ENCODE data around the gene SNRPF. TPM values are rescaled to one million over a fixed set of nuclear protein-coding genes. Genes with fewer than 3 reads are reported as not detected.
"Not testable (repeated sequence)": the region's sequence is repeated elsewhere in the genome, so short reads cannot be mapped to it uniquely, and the experiment has no call there.

SNRPF gene
- 28.3 and 44.5 TPM in 2 replicates for total RNA-seq (2014; rRNA removed; shearing (Covaris generic))
- 37.2 and 48.1 TPM in 2 replicates for polyA plus RNA-seq (2015; cell fraction: cytosol; rRNA removed)
- 15.2 and 17.6 TPM in 2 replicates for polyA plus RNA-seq (2015; cell fraction: nucleus; rRNA removed)

GRCh38 chr12:95858451-95859343 lies at the start of gene SNRPF:
SNRPF (plus strand) TSS chr12:95858952; CDS start chr12:95859074, 122 bp downstream.
- DNase-seq (ENCODE audit: low read depth) = peak; percentile 95

GRCh38 chr12:95809000-95809680 lies 49.6 kb upstream of the SNRPF start:
- DNase-seq (ENCODE audit: low read depth) = no peak

- DNase-seq (ENCODE audit: low read depth) = no peak
Observed at GRCh38 chr12:95810411-95810810, 48.3 kb upstream of the SNRPF start.

- DNase-seq (ENCODE audit: low read depth) = not testable (repeated sequence)
Observed at GRCh38 chr12:95812155-95812554, 46.6 kb upstream of the SNRPF start.

GRCh38 chr12:95815632-95816212 lies 43.0 kb upstream of the SNRPF start:
- DNase-seq (ENCODE audit: low read depth) = no peak

GRCh38 chr12:95820096-95820703 lies 38.6 kb upstream of the SNRPF start:
- DNase-seq (ENCODE audit: low read depth) = peak; percentile 41

- no peak for DNase-seq (ENCODE audit: low read depth)
Observed at GRCh38 chr12:95829395-95829794, 29.4 kb upstream of the SNRPF start.

- DNase-seq (ENCODE audit: low read depth) = no peak
Observed at GRCh38 chr12:95830335-95831089, 28.2 kb upstream of the SNRPF start.

- no peak for DNase-seq (ENCODE audit: low read depth)
Observed at GRCh38 chr12:95834572-95834971, 24.2 kb upstream of the SNRPF start.

- peak; percentile 49 for DNase-seq (ENCODE audit: low read depth)
Observed at GRCh38 chr12:95836185-95836609, 22.6 kb upstream of the SNRPF start.

- no peak for DNase-seq (ENCODE audit: low read depth)
Observed at GRCh38 chr12:95836630-95837239, 22.0 kb upstream of the SNRPF start.

GRCh38 chr12:95837240-95838038 lies 21.3 kb upstream of the SNRPF start:
- DNase-seq (ENCODE audit: low read depth) = no peak

GRCh38 chr12:95838125-95838524 lies 20.6 kb upstream of the SNRPF start:
- DNase-seq (ENCODE audit: low read depth) = peak; percentile 60

GRCh38 chr12:95842426-95842825 lies 16.3 kb upstream of the SNRPF start:
- not testable (repeated sequence) for DNase-seq (ENCODE audit: low read depth)

- DNase-seq (ENCODE audit: low read depth) = peak; percentile 19
Observed at GRCh38 chr12:95848575-95849388, 10.0 kb upstream of the SNRPF start.

GRCh38 chr12:95851606-95852005 lies 7.1 kb upstream of the SNRPF start:
- no peak for DNase-seq (ENCODE audit: low read depth)

GRCh38 chr12:95852133-95852532 lies 6.6 kb upstream of the SNRPF start:
- no peak for DNase-seq (ENCODE audit: low read depth)

- DNase-seq (ENCODE audit: low read depth) = peak; percentile 16
Observed at GRCh38 chr12:95857156-95857555, 1.6 kb upstream of the SNRPF start.
